Measurements from ENCODE around the gene UPK3B. TPM values are rescaled to one million over a fixed set of nuclear protein-coding genes. Genes with fewer than 3 reads are reported as not detected.
"Not testable (repeated sequence)": the region's sequence is repeated elsewhere in the genome, so short reads cannot be mapped to it uniquely, and the experiment has no call there.

The UPK3B gene
- total RNA-seq, 2 experiments from 2014 or later, result 1.2 to 1.4 TPM

GRCh38 chr7:76465950-76466349 lies 44.4 kb upstream of the UPK3B start:
- intact Hi-C loops (cut with micrococcal nuclease; ENCODE audit: unreplicated experiment); H3K79me2 ChIP-seq (ENCODE audit: insufficient read depth, low read depth, low read length); H3K36me3 ChIP-seq (ENCODE audit: insufficient read depth, low read length); H3K4me1 ChIP-seq (ENCODE audit: insufficient read depth, low read length, poor library complexity, severe bottlenecking); H2AFZ ChIP-seq (ENCODE audit: low read length); POLR2A ChIA-PET; H3K4me3 ChIP-seq (ENCODE audit: low read depth, low read length, poor library complexity, severe bottlenecking); H3K4me2 ChIP-seq (ENCODE audit: low read length); H3K9me3 ChIP-seq (ENCODE audit: low read length); DNase-seq (ENCODE audit: low spot score); BruUV-seq (replicated peaks); H3K9me2 ChIP-seq (ENCODE audit: insufficient read depth, low read length); CTCF ChIA-PET (ENCODE audit: unreplicated experiment); H4K20me1 ChIP-seq (ENCODE audit: insufficient read depth, low read length); H3K27ac ChIP-seq (ENCODE audit: low read depth, low read length, poor library complexity, severe bottlenecking): not testable (repeated sequence)

DNA sequence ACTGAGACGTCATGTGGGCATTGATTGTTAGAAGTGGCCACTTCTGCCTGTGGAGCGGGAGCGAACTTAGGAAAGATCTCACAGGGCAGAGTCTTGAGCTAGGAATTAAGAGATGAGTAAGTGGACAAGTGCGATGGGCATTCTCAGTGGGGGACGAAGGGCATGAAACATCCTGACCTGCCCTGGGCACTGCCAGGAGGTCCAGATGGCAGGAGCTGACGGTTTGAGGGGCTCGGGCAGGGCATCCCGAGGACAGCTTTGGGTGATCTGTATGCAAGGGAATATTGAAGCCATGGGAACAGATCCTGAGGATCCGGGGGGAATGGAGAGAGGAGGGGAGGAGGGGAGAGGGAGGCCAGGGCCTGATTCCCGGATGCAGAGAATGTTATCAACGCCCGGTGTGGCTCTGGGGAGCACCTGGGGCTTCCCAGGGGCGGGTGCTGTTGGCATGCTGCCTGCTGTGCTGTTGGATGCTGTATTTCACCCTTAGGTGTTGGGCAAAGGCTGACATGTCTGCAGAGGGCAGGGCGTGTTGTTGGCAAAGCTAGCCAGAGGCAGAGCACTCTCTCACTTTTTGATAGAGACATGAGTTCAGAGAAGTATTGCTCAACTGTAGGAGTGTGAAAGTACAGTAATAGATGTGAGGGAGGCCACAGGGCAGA lies 42.5 kb upstream of the UPK3B start:
- H3K27ac ChIP-seq (ENCODE audit: low read depth, low read length, poor library complexity, severe bottlenecking); H3K36me3 ChIP-seq (ENCODE audit: insufficient read depth, low read length); intact Hi-C loops (cut with micrococcal nuclease; ENCODE audit: unreplicated experiment); H4K20me1 ChIP-seq (ENCODE audit: insufficient read depth, low read length); H3K79me2 ChIP-seq (ENCODE audit: insufficient read depth, low read depth, low read length); CTCF ChIA-PET (ENCODE audit: unreplicated experiment); H3K4me3 ChIP-seq (ENCODE audit: low read depth, low read length, poor library complexity, severe bottlenecking); H2AFZ ChIP-seq (ENCODE audit: low read length); DNase-seq (ENCODE audit: low spot score); H3K4me2 ChIP-seq (ENCODE audit: low read length); BruUV-seq (replicated peaks); POLR2A ChIA-PET; H3K9me2 ChIP-seq (ENCODE audit: insufficient read depth, low read length); H3K4me1 ChIP-seq (ENCODE audit: insufficient read depth, low read length, poor library complexity, severe bottlenecking); H3K9me3 ChIP-seq (ENCODE audit: low read length): not testable (repeated sequence)

DNA sequence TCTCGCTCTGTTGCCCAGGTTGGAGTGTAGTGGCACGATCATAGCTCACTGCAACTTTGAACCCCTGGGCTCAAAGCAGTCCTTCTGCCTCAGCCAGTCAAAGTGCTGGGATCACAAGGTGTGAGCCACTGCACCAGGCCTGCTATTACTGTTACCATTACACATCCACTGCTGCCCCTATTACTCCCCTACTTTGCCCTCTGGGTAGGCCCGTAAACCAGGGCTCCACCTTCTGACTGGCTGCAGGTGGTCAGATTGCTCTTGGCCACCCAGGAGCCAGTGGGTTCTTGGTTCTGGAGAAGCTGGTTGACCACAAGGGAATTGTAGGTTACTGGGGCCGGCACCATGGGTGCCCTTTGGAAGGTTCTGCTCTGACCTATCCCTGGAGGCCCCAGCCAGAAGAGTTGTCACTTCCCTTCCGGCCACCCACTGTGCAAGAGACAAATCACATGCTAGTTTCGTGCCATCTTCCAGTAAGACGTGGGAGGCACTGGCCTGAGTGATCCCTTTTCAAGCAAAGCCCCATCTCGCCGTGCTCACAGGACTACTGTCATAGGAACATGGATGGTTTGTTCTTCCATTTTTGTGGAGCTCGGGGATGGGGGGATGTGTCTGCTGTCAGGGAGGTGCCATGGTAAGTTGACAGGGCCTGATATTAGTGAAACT lies 38.7 kb upstream of the UPK3B start:
- H4K20me1 ChIP-seq (ENCODE audit: insufficient read depth, low read length); H3K4me1 ChIP-seq (ENCODE audit: insufficient read depth, low read length, poor library complexity, severe bottlenecking); H3K4me3 ChIP-seq (ENCODE audit: low read depth, low read length, poor library complexity, severe bottlenecking); CTCF ChIA-PET (ENCODE audit: unreplicated experiment); H3K4me2 ChIP-seq (ENCODE audit: low read length); H3K36me3 ChIP-seq (ENCODE audit: insufficient read depth, low read length); BruUV-seq (replicated peaks); DNase-seq (ENCODE audit: low spot score); H3K79me2 ChIP-seq (ENCODE audit: insufficient read depth, low read depth, low read length); H3K9me3 ChIP-seq (ENCODE audit: low read length); H3K9me2 ChIP-seq (ENCODE audit: insufficient read depth, low read length); H3K27ac ChIP-seq (ENCODE audit: low read depth, low read length, poor library complexity, severe bottlenecking); POLR2A ChIA-PET; intact Hi-C loops (cut with micrococcal nuclease; ENCODE audit: unreplicated experiment); H2AFZ ChIP-seq (ENCODE audit: low read length): not testable (repeated sequence)

DNA sequence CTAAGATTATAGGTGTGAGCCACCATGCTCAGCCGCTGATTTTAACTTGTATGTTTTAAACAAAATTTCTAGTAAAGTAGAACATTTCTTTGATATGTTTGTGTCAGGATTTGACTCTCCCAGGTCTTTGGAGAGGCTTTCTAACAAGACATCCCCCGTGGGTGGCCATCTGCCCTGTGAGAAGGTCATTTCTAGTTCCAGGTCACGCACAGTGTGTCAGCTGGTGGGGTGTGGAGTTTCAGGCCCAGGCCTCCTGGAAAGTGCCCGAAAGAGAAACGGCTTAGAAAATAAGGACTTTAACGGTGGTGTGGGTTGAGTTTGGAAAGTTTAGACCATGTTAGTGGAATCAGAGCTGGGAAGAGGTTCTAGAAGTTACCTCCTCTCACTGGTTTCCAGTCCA lies 37.3 kb upstream of the UPK3B start:
- H3K36me3 ChIP-seq (ENCODE audit: insufficient read depth, low read length); H3K79me2 ChIP-seq (ENCODE audit: insufficient read depth, low read depth, low read length); intact Hi-C loops (cut with micrococcal nuclease; ENCODE audit: unreplicated experiment); POLR2A ChIA-PET; H3K4me3 ChIP-seq (ENCODE audit: low read depth, low read length, poor library complexity, severe bottlenecking); H4K20me1 ChIP-seq (ENCODE audit: insufficient read depth, low read length); H3K9me2 ChIP-seq (ENCODE audit: insufficient read depth, low read length); H2AFZ ChIP-seq (ENCODE audit: low read length); BruUV-seq (replicated peaks); H3K4me2 ChIP-seq (ENCODE audit: low read length); H3K9me3 ChIP-seq (ENCODE audit: low read length); H3K27ac ChIP-seq (ENCODE audit: low read depth, low read length, poor library complexity, severe bottlenecking); H3K4me1 ChIP-seq (ENCODE audit: insufficient read depth, low read length, poor library complexity, severe bottlenecking); DNase-seq (ENCODE audit: low spot score); CTCF ChIA-PET (ENCODE audit: unreplicated experiment): not testable (repeated sequence)

- DNase-seq (ENCODE audit: low spot score); H3K9me3 ChIP-seq (ENCODE audit: low read length); intact Hi-C loops (cut with micrococcal nuclease; ENCODE audit: unreplicated experiment); BruUV-seq (replicated peaks); H3K79me2 ChIP-seq (ENCODE audit: insufficient read depth, low read depth, low read length); H3K4me3 ChIP-seq (ENCODE audit: low read depth, low read length, poor library complexity, severe bottlenecking); H2AFZ ChIP-seq (ENCODE audit: low read length); H3K9me2 ChIP-seq (ENCODE audit: insufficient read depth, low read length); H3K36me3 ChIP-seq (ENCODE audit: insufficient read depth, low read length); CTCF ChIA-PET (ENCODE audit: unreplicated experiment); H3K4me1 ChIP-seq (ENCODE audit: insufficient read depth, low read length, poor library complexity, severe bottlenecking); H4K20me1 ChIP-seq (ENCODE audit: insufficient read depth, low read length); H3K4me2 ChIP-seq (ENCODE audit: low read length); H3K27ac ChIP-seq (ENCODE audit: low read depth, low read length, poor library complexity, severe bottlenecking): not testable (repeated sequence)
- POLR2A ChIA-PET, result interaction anchor here (0.6 kb wide), 1 partner anchor 757 kb away, joined by 3 read pairs; no protein-coding TSS in a partner anchor
Observed at GRCh38 chr7:76476280-76476679, 34.1 kb upstream of the UPK3B start.

GRCh38 chr7:76476742-76477474 lies 33.4 kb upstream of the UPK3B start:
- H3K79me2 ChIP-seq (ENCODE audit: insufficient read depth, low read depth, low read length); H4K20me1 ChIP-seq (ENCODE audit: insufficient read depth, low read length); H3K9me2 ChIP-seq (ENCODE audit: insufficient read depth, low read length); intact Hi-C loops (cut with micrococcal nuclease; ENCODE audit: unreplicated experiment); BruUV-seq (replicated peaks); H3K9me3 ChIP-seq (ENCODE audit: low read length); H3K36me3 ChIP-seq (ENCODE audit: insufficient read depth, low read length); H3K4me2 ChIP-seq (ENCODE audit: low read length); H3K4me1 ChIP-seq (ENCODE audit: insufficient read depth, low read length, poor library complexity, severe bottlenecking); H3K27ac ChIP-seq (ENCODE audit: low read depth, low read length, poor library complexity, severe bottlenecking); CTCF ChIA-PET (ENCODE audit: unreplicated experiment); DNase-seq (ENCODE audit: low spot score); H2AFZ ChIP-seq (ENCODE audit: low read length); H3K4me3 ChIP-seq (ENCODE audit: low read depth, low read length, poor library complexity, severe bottlenecking): not testable (repeated sequence)
- POLR2A ChIA-PET, result interaction anchor here (0.6 kb wide), 1 partner anchor 756 kb away, joined by 3 read pairs; no protein-coding TSS in a partner anchor

Data from OCI-LY7 (cell line).